ENCODE measurements around the gene PKN2.

The PKN2 gene
- long read RNA-seq, donor 1, full-length matches to known transcripts, result 5 of 92 reads
- long read RNA-seq, donor 1, partial matches to known transcripts, result 87 of 92 reads
- long read RNA-seq, donor 1, other reads (novel, unspliced or antisense), result 0 of 92 reads
- long read RNA-seq, donor 2, full-length matches to known transcripts, result 1 of 1 reads
- long read RNA-seq, donor 2, partial matches to known transcripts, result 0 of 1 reads
- long read RNA-seq, donor 2, other reads (novel, unspliced or antisense), result 0 of 1 reads
- long read RNA-seq, donor 3, full-length matches to known transcripts, result 5 of 5 reads
- long read RNA-seq, donor 3, partial matches to known transcripts, result 0 of 5 reads
- long read RNA-seq, donor 3, other reads (novel, unspliced or antisense), result 0 of 5 reads
- long read RNA-seq, donor 4, full-length matches to known transcripts, result 7 of 61 reads
- long read RNA-seq, donor 4, partial matches to known transcripts, result 54 of 61 reads
- long read RNA-seq, donor 4, other reads (novel, unspliced or antisense), result 0 of 61 reads
- long read RNA-seq, donor 5, full-length matches to known transcripts, result 7 of 7 reads
- long read RNA-seq, donor 5, partial matches to known transcripts, result 0 of 7 reads
- long read RNA-seq, donor 5, other reads (novel, unspliced or antisense), result 0 of 7 reads
- long read RNA-seq, donor 6, partial matches to known transcripts, result 63 of 67 reads
- long read RNA-seq, donor 6, other reads (novel, unspliced or antisense), result 0 of 67 reads
- long read RNA-seq, donor 7, full-length matches to known transcripts, result 5 of 27 reads
- long read RNA-seq, donor 7, partial matches to known transcripts, result 22 of 27 reads
- long read RNA-seq, donor 7, other reads (novel, unspliced or antisense), result 0 of 27 reads
- long read RNA-seq, donor 8, full-length matches to known transcripts, result 4 of 98 reads
- long read RNA-seq, donor 8, partial matches to known transcripts, result 43 of 98 reads
- long read RNA-seq, donor 8, other reads (novel, unspliced or antisense), result 51 of 98 reads

GRCh38 chr1:88683541-88684481 lies at the start of gene PKN2:
TSS of gene PKN2 (plus strand) at chr1:88684273. CDS start at chr1:88684581, 308 bp downstream.
- DNase-seq, result peak; percentile 93

- no peak for DNase-seq
Observed at GRCh38 chr1:88634538-88634937, 49.5 kb upstream of the PKN2 start.

GRCh38 chr1:88640060-88640459 lies 44.0 kb upstream of the PKN2 start:
- no peak for DNase-seq

- DNase-seq, result no peak
Observed at GRCh38 chr1:88645886-88646285, 38.2 kb upstream of the PKN2 start.

- DNase-seq, result no peak
Observed at GRCh38 chr1:88646476-88647248, 37.4 kb upstream of the PKN2 start.

- DNase-seq, result no peak
Observed at GRCh38 chr1:88647249-88647645, 36.8 kb upstream of the PKN2 start.

- no peak for DNase-seq
Observed at GRCh38 chr1:88647749-88648415, 36.2 kb upstream of the PKN2 start.

GRCh38 chr1:88648706-88649105 lies 35.4 kb upstream of the PKN2 start:
- DNase-seq, result no peak

GRCh38 chr1:88649932-88650331 lies 34.1 kb upstream of the PKN2 start:
- DNase-seq, result no peak

GRCh38 chr1:88650676-88651418 lies 33.2 kb upstream of the PKN2 start:
- DNase-seq, result no peak

- no peak for DNase-seq
Observed at GRCh38 chr1:88655140-88655539, 28.9 kb upstream of the PKN2 start.

- DNase-seq, result no peak
Observed at GRCh38 chr1:88655685-88656299, 28.3 kb upstream of the PKN2 start.

GRCh38 chr1:88658419-88658818 lies 25.7 kb upstream of the PKN2 start:
- DNase-seq, result no peak

- no peak for DNase-seq
Observed at GRCh38 chr1:88659552-88659951, 24.5 kb upstream of the PKN2 start.

GRCh38 chr1:88661188-88661587 lies 22.9 kb upstream of the PKN2 start:
- DNase-seq, result no peak

GRCh38 chr1:88661951-88662699 lies 21.9 kb upstream of the PKN2 start:
- no peak for DNase-seq

- no peak for DNase-seq
Observed at GRCh38 chr1:88662723-88663122, 21.4 kb upstream of the PKN2 start.

- no peak for DNase-seq
Observed at GRCh38 chr1:88668405-88668804, 15.7 kb upstream of the PKN2 start.

GRCh38 chr1:88670462-88670861 lies 13.6 kb upstream of the PKN2 start:
- no peak for DNase-seq

Data from right kidney (tissue), 9 donors.